Keratinocyte (primary cell): ENCODE results near the gene GNPAT.

ENCODE experiments used
- EZH2 ChIP-seq: IDR thresholded peaks from one replicate; pipeline ENCODE4 v1.6.1; 2012; ENCODE audit warnings: inconsistent platforms, mild to moderate bottlenecking, low read length, moderate library complexity
- TF ChIP-seq, protein P1 (sequence below), 3 experiments: IDR thresholded peaks in 1 of 3; conservative IDR thresholded peaks in 1 of 3; optimal IDR thresholded peaks in 1 of 3; 2 replicates in 2 of 3; 3 replicates in 1 of 3; pipeline versions ENCODE3 to v1.5.1; 2011; ENCODE audit warnings: low read length in 3 of 3, mild to moderate bottlenecking in 3 of 3, moderate library complexity in 2 of 3, control low read depth in 1 of 3, inconsistent platforms in 1 of 3; ENCODE audit not compliant: insufficient read depth in 2 of 3; ENCODE audit errors: extremely low read depth in 1 of 3

DNA sequence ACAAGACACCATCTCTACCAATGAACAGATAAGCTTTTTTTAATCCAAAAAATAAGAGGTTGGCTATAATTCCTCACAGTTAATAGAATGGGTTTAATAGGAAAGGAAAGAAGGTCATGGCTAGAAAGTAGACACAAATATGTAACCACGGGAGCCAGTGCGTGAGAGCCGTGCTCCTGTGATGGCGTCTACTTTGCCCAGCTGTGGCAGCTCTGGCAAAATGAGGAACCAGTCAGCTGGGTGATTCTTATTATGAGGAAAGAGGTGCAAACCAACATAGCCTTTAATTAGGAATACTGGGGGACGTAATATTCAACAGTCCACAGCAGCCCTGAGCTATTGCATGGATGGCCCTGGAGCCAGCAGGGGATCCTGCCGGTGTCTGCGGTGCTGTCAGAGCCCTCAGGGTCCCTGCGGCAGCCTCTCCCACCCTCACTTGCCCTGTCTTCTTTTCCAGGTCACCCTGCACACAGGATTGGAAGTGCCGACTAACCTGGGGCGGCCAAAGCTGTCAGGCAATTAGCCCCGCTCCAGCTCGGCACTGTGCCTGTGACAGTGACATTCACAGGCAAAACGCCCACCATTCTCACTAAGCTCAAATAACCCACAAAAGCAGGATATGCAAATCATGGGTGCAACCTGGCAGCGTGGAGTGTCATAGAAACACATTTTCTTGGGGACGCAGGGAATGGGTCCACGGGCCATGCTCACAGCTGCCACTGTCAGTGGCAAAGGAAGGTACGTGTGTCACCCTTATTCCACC is 25.9 kb upstream of the GNPAT start:
- TF ChIP-seq, protein P1, sequence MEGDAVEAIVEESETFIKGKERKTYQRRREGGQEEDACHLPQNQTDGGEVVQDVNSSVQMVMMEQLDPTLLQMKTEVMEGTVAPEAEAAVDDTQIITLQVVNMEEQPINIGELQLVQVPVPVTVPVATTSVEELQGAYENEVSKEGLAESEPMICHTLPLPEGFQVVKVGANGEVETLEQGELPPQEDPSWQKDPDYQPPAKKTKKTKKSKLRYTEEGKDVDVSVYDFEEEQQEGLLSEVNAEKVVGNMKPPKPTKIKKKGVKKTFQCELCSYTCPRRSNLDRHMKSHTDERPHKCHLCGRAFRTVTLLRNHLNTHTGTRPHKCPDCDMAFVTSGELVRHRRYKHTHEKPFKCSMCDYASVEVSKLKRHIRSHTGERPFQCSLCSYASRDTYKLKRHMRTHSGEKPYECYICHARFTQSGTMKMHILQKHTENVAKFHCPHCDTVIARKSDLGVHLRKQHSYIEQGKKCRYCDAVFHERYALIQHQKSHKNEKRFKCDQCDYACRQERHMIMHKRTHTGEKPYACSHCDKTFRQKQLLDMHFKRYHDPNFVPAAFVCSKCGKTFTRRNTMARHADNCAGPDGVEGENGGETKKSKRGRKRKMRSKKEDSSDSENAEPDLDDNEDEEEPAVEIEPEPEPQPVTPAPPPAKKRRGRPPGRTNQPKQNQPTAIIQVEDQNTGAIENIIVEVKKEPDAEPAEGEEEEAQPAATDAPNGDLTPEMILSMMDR (optimal IDR thresholded peaks at IDR 0.05 in 1 of 3, IDR thresholded peaks at IDR 0.05 in 1 of 3, conservative IDR thresholded peaks at IDR 0.05 in 1 of 3; ENCODE audit: extremely low read depth in 1 of 3, insufficient read depth in 2 of 3, low read length in 3 of 3) = no peak
- TF ChIP-seq EZH2 = no peak
